ENCODE measurements around the gene PDZRN4. TPM values are rescaled to one million over a fixed set of nuclear protein-coding genes. Genes with fewer than 3 reads are reported as not detected.

PDZRN4 gene
- total and polyA plus RNA-seq, 2 donors (not counting 3 experiments of a cell fraction or from before 2014, with no cell fraction given), result not detected

DNA sequence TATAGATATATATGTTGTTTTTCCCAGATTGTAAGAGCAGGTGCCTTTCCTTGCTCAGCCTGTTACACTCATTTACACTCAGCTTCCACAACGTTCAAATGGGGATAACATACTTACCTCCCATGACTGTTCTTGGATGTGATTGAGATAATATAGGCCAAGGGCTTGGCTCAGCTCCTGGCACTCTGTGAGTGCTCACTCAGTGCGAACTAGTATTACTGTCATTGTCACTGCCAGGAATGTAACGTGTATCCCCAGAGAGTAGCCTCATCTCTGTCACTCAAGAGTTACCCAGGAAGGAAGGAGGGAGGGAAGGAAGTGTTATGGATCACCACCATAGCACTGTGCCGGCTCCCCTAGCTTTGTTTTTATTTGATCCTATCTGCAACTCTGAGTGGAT, 307.9 kb downstream of the PDZRN4 start:
- ChIA-PET POLR2A (no interaction called here), CTCF (no interaction called here)
- FAIRE-seq, result no peak
- H4K20me1 ChIP-seq (replicated peaks; ENCODE audit: control insufficient read depth, extremely low read depth, insufficient read depth, low read length), result no peaks in the 10 kb centered on the region
- intact Hi-C loops (cut with micrococcal nuclease), result no loop called here
- no peaks in the 10 kb centered on the region for H3K36me3 ChIP-seq (ENCODE audit: control insufficient read depth in 2 of 2, extremely low read depth in 1 of 2, insufficient read depth in 2 of 2, low read length in 2 of 2)
- no peak overlapping the region for H3K27ac ChIP-seq (ENCODE audit: insufficient read depth, low read depth, low read length)
- no peaks in the 10 kb centered on the region for H3K9me1 ChIP-seq (replicated peaks; ENCODE audit: control insufficient read depth, extremely low read depth, insufficient read depth, low read length)
- H3K4me1 ChIP-seq (ENCODE audit: control insufficient read depth, extremely low read depth, insufficient read depth, low read length), result no peaks in the 10 kb centered on the region
- H3K79me2 ChIP-seq (ENCODE audit: control insufficient read depth, insufficient read depth, low read length), result no peaks in the 10 kb centered on the region
- no peak overlapping the region for H2AFZ ChIP-seq (ENCODE audit: low read depth, low read length)
- H3K9ac ChIP-seq (replicated peaks; ENCODE audit: extremely low read depth, insufficient read depth, low read length), result no peak overlapping the region
- no peaks in the 10 kb centered on the region for H3K9me3 ChIP-seq (replicated peaks; ENCODE audit: control insufficient read depth, insufficient read depth, low read length)
- no peak for DNase-seq (ENCODE audit: low read depth, low spot score)
- no TSS peak for BruUV-seq (replicated peaks)
- no peak overlapping the region for H3K4me3 ChIP-seq (replicated peaks in 1 of 3; ENCODE audit: insufficient read depth in 1 of 3, low read depth in 1 of 3, low read length in 3 of 3)
- dilution Hi-C loops (cut with MboI; ENCODE audit: extremely low pct_ligation_motif_present, low sequenced_read_pairs), result no loop called here
- H3K27me3 ChIP-seq (ENCODE audit: control insufficient read depth in 2 of 2, insufficient read depth in 2 of 2, low read length in 2 of 2), result no peaks in the 10 kb centered on the region
- no peak for TF ChIP-seq POLR2AphosphoS5 (IDR thresholded peaks at IDR 0.05; ENCODE audit: insufficient read depth, low read depth, low read length)
- TF ChIP-seq GATA2 (IDR thresholded peaks at IDR 0.05; ENCODE audit: insufficient read depth, insufficient read length, low read depth, low read length), result peak; percentile 25
- no peak overlapping the region for H3K4me2 ChIP-seq (ENCODE audit: insufficient read depth, low read length)

DNA sequence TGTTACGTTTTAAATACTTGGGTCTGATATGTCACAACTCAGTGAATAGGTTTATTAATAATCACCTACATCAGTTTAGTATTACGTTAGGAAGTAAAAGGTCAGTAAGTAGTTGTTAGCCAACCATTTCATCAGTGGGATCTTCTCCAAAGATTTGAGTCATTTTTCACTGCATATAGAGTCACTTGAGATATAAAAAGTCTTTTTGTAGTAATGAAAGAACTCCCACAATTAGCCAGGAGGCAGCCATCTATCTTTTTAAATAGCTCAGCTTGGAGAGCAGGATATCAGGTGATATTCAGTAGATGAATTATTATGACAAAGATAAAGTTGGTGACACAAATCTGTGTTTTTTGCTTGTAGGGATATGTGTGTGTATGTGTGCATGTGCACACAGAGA, 309.3 kb downstream of the PDZRN4 start:
- H3K79me2 ChIP-seq (ENCODE audit: control insufficient read depth, insufficient read depth, low read length), result no peaks in the 10 kb centered on the region
- no TSS peak for BruUV-seq (replicated peaks)
- no peak for DNase-seq (ENCODE audit: low read depth, low spot score)
- FAIRE-seq, result no peak
- dilution Hi-C loops (cut with MboI; ENCODE audit: extremely low pct_ligation_motif_present, low sequenced_read_pairs), result no loop called here
- no peaks in the 10 kb centered on the region for H4K20me1 ChIP-seq (replicated peaks; ENCODE audit: control insufficient read depth, extremely low read depth, insufficient read depth, low read length)
- intact Hi-C loops (cut with micrococcal nuclease), result no loop called here
- TF ChIP-seq, protein P1, sequence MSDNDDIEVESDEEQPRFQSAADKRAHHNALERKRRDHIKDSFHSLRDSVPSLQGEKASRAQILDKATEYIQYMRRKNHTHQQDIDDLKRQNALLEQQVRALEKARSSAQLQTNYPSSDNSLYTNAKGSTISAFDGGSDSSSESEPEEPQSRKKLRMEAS (IDR thresholded peaks at IDR 0.05; ENCODE audit: insufficient read depth, insufficient read length), result no peak
- no peak for TF ChIP-seq POLR2AphosphoS5 (IDR thresholded peaks at IDR 0.05; ENCODE audit: insufficient read depth, low read depth, low read length)
- TF ChIP-seq EZH2 (IDR thresholded peaks at IDR 0.05; ENCODE audit: borderline replicate concordance, low read depth, low read length, severe bottlenecking), result no peak
- no peak for TF ChIP-seq GATA2 (IDR thresholded peaks at IDR 0.05; ENCODE audit: insufficient read depth, insufficient read length, low read depth, low read length)
- H3K36me3 ChIP-seq (ENCODE audit: control insufficient read depth in 2 of 2, extremely low read depth in 1 of 2, insufficient read depth in 2 of 2, low read length in 2 of 2), result no peaks in the 10 kb centered on the region
- H3K9ac ChIP-seq (replicated peaks; ENCODE audit: extremely low read depth, insufficient read depth, low read length), result no peak overlapping the region
- no peaks in the 10 kb centered on the region for H3K9me3 ChIP-seq (replicated peaks; ENCODE audit: control insufficient read depth, insufficient read depth, low read length)
- CTCF ChIA-PET, result no interaction called here
- POLR2A ChIA-PET, result no interaction called here
- no peak overlapping the region for H3K27ac ChIP-seq (ENCODE audit: insufficient read depth, low read depth, low read length)
- H3K9me1 ChIP-seq (replicated peaks; ENCODE audit: control insufficient read depth, extremely low read depth, insufficient read depth, low read length), result no peaks in the 10 kb centered on the region
- H3K27me3 ChIP-seq (ENCODE audit: control insufficient read depth in 2 of 2, insufficient read depth in 2 of 2, low read length in 2 of 2), result no peaks in the 10 kb centered on the region
- no peaks in the 10 kb centered on the region for H3K4me1 ChIP-seq (ENCODE audit: control insufficient read depth, extremely low read depth, insufficient read depth, low read length)
- H3K4me2 ChIP-seq (ENCODE audit: insufficient read depth, low read length), result no peak overlapping the region
- no peak overlapping the region for H2AFZ ChIP-seq (ENCODE audit: low read depth, low read length)
- no peak overlapping the region for H3K4me3 ChIP-seq (replicated peaks in 1 of 3; ENCODE audit: insufficient read depth in 1 of 3, low read depth in 1 of 3, low read length in 3 of 3)
